GM12873 (cell line): ENCODE results near the gene RIMOC1.

ENCODE experiments used
- CTCF ChIP-seq: IDR thresholded peaks from 2 replicates; pipeline ENCODE4 v1.5.1; 2012; ENCODE audit warnings: low read depth, mild to moderate bottlenecking, moderate library complexity, low read length, control low read depth; ENCODE audit not compliant: insufficient read depth; ENCODE audit errors: missing control alignments

RIMOC1 gene

GRCh38 chr5:41878173-41878572 lies 26.0 kb upstream of the RIMOC1 start:
- no peak for TF ChIP-seq CTCF

- no peak for TF ChIP-seq CTCF
Measured at GRCh38 chr5:41878643-41879478, 25.3 kb upstream of the RIMOC1 start.

- no peak for TF ChIP-seq CTCF
Measured at GRCh38 chr5:41882765-41883164, 21.4 kb upstream of the RIMOC1 start.

- no peak for TF ChIP-seq CTCF
Measured at GRCh38 chr5:41883243-41883642, 20.9 kb upstream of the RIMOC1 start.

GRCh38 chr5:41883936-41884335 lies 20.2 kb upstream of the RIMOC1 start:
- TF ChIP-seq CTCF: no peak

GRCh38 chr5:41885286-41885685 lies 18.9 kb upstream of the RIMOC1 start:
- TF ChIP-seq CTCF: no peak

- TF ChIP-seq CTCF: no peak
Measured at GRCh38 chr5:41891066-41891707, 13.0 kb upstream of the RIMOC1 start.
